Mesothelial cell of epicardium (in vitro differentiated cells): ENCODE data around the gene IL12RB2. TPM values are rescaled to one million over a fixed set of nuclear protein-coding genes. Genes with fewer than 3 reads are reported as not detected.

Experiments used
- DNase-seq, 2 experiments: peaks; one replicate each; pipeline ENCODE4 v3.0.0; 2021; ENCODE audit warnings: low spot score in 2 of 2; ENCODE audit not compliant: unreplicated experiment in 2 of 2
- H3K27ac Mint-ChIP-seq: 2 replicates; pipeline ENCODE4 v1.8.0; 2021; ENCODE audit warnings: mixed read lengths
- H3K27me3 Mint-ChIP-seq: 2 replicates; pipeline ENCODE4 v1.8.0; 2021; ENCODE audit warnings: low read depth, mixed read lengths
- H3K36me3 Mint-ChIP-seq: 2 replicates; pipeline ENCODE4 v1.8.0; 2021; ENCODE audit warnings: mixed read lengths
- H3K4me1 Mint-ChIP-seq: 2 replicates; pipeline ENCODE4 v1.8.0; 2021; ENCODE audit warnings: mixed read lengths
- H3K4me3 Mint-ChIP-seq: 2 replicates; pipeline ENCODE4 v1.8.0; 2021; ENCODE audit warnings: mild to moderate bottlenecking, moderate library complexity, mixed read lengths
- H3K9me3 Mint-ChIP-seq: 2 replicates; pipeline ENCODE4 v1.8.0; 2021; ENCODE audit warnings: mixed read lengths
- CTCF ChIP-seq: fragments of 200-600 bp; sonication (generic); IDR thresholded peaks from one replicate; pipeline ENCODE4 v1.5.0; 2021; ENCODE audit warnings: antibody characterized with exemption; ENCODE audit not compliant: unreplicated experiment
- total RNA-seq: library from RNA; stranded (reverse); gene quantifications from 3 replicates; pipeline ENCODE4 v1.2.1, GENCODE V29; 2021

IL12RB2 gene
- total RNA-seq, 1 donor from 2014 or later: 0.34 TPM

- Mint-ChIP-seq H3K27ac (no peak overlapping the region), H3K27me3 (peaks cover 2% of the 10 kb centered on the region), H3K4me3 (no peak overlapping the region), H3K4me1 (peaks cover 18% of the 10 kb centered on the region), H3K9me3 (no peaks in the 10 kb centered on the region), H3K36me3 (no peaks in the 10 kb centered on the region)
- TF ChIP-seq CTCF: no peak
- no peak for DNase-seq
These were observed 41.0 kb downstream of the IL12RB2 start for GRCh38 chr1:67348586-67349252.

DNA sequence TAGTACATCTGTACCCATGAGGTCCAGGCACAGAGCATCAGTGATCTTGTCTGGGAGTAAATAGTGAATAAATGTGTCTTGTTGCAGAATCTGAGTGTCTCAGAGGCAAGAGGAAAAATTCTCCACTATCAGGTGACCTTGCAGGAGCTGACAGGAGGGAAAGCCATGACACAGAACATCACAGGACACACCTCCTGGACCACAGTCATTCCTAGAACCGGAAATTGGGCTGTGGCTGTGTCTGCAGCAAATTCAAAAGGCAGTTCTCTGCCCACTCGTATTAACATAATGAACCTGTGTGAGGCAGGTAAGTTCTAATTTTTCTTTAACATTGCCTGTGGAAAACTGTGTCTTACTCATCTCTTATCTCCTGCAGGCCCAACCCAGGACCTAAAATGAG, 43.1 kb downstream of the IL12RB2 start:
- H3K27me3 Mint-ChIP-seq: peaks cover 2% of the 10 kb centered on the region
- peaks cover 18% of the 10 kb centered on the region for H3K4me1 Mint-ChIP-seq
- no peak overlapping the region for H3K4me3 Mint-ChIP-seq
- TF ChIP-seq CTCF: no peak
- DNase-seq: no peak
- no peaks in the 10 kb centered on the region for H3K9me3 Mint-ChIP-seq
- H3K36me3 Mint-ChIP-seq: no peaks in the 10 kb centered on the region
- no peak overlapping the region for H3K27ac Mint-ChIP-seq

- H3K4me3 Mint-ChIP-seq: no peak overlapping the region
- no peak overlapping the region for H3K27ac Mint-ChIP-seq
- H3K36me3 Mint-ChIP-seq: no peaks in the 10 kb centered on the region
These were observed 44.5 kb downstream of the IL12RB2 start for GRCh38 chr1:67352211-67352610.

DNA sequence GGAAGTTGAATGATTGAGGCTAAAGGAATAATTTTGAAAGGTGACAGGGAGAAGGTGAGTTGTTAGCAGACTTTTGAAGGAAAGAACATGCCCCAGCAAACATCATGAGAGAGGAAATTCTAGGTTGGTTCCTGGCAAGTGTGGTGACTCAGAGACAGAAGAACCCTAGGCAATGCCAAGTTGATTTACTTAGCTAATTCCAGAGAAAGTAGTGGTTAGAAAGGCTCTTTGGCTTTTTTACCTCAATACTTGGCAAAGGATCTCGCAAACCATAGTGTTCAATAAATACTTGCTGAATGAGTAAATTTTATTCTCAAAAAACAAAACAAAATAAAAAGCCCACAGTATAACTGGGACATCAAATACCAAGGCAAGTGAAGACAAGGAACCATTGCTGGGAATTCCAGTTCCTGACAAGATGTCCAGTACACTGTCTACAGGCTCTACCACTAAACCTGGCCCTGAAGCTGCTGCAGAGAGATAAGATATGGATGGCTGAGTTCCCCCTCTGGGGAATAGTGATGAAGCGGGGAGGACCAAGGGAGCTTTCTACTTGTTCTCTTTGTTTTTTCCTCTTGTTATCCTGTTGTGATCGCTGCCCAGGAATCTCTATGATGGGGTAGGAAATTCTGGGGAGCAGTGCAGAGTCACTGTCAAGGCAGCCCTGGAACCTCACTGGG, 48.2 kb downstream of the IL12RB2 start:
- Mint-ChIP-seq H3K36me3 (no peaks in the 10 kb centered on the region), H3K27ac (no peak overlapping the region), H3K4me1 (no peaks in the 10 kb centered on the region), H3K27me3 (no peaks in the 10 kb centered on the region), H3K9me3 (no peaks in the 10 kb centered on the region), H3K4me3 (no peak overlapping the region)
- no peak for DNase-seq
- no peak for TF ChIP-seq CTCF

More at GRCh38 chr1:67352211-67352610, 44.5 kb downstream of the IL12RB2 start:
- no peaks in the 10 kb centered on the region for H3K9me3 Mint-ChIP-seq
- TF ChIP-seq CTCF: no peak
- DNase-seq: no peak
- peaks cover 18% of the 10 kb centered on the region for H3K4me1 Mint-ChIP-seq
- no peaks in the 10 kb centered on the region for H3K27me3 Mint-ChIP-seq

DNA sequence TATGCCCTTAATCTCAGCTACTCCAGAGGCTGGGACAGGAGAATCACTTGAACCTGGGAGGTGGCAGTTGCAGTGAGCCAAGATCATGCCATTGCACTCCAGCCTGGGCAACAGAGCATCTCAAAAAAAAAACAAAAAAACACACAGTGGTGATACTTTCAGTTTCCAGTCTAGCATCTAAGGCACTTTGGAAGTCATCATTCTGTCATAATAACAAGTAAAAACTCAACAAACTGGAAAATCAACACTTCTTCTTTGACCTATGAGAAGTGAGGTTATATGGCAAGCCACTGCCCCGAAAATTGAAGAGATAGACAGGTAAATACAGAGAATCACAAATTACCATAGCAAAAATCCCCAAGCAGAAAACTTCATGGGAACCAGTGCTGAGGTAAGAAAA, 51.9 kb downstream of the IL12RB2 start:
- TF ChIP-seq CTCF: no peak
- Mint-ChIP-seq H3K4me1 (no peaks in the 10 kb centered on the region), H3K4me3 (no peak overlapping the region), H3K27me3 (no peaks in the 10 kb centered on the region), H3K27ac (no peak overlapping the region), H3K9me3 (no peaks in the 10 kb centered on the region), H3K36me3 (no peaks in the 10 kb centered on the region)
- no peak for DNase-seq
